SK-N-SH treated with all-trans-retinoic acid at 6 μM for 48 hours (cell line): ENCODE measurements around the gene SLC17A5.

Experiments
- BACH2 ChIP-seq: fragments of 250-450 bp; sonication (Bioruptor Pico); IDR thresholded peaks from 2 replicates; pipeline ENCODE4 v1.9.0; 2021; ENCODE audit warnings: mild to moderate bottlenecking, borderline replicate concordance
- CREB5 ChIP-seq: fragments of 250-450 bp; sonication (Bioruptor Pico); IDR thresholded peaks from 2 replicates; pipeline ENCODE4 v1.5.1; 2020; ENCODE audit warnings: low read depth, mild to moderate bottlenecking, moderate library complexity
- CSRNP3 ChIP-seq: fragments of 250-450 bp; sonication (Bioruptor Pico); IDR thresholded peaks from 2 replicates; pipeline ENCODE4 v1.5.1; 2021; ENCODE audit warnings: mild to moderate bottlenecking, moderate library complexity
- ESRRG ChIP-seq: fragments of 250-450 bp; sonication (Bioruptor Pico); IDR thresholded peaks from 2 replicates; pipeline ENCODE4 v1.6.1; 2021; ENCODE audit warnings: mild to moderate bottlenecking
- OSR1 ChIP-seq: fragments of 250-450 bp; sonication (Bioruptor Pico); IDR thresholded peaks from 2 replicates; pipeline ENCODE4 v1.8.0; 2022; ENCODE audit warnings: moderate library complexity, mild to moderate bottlenecking, inconsistent platforms
- PATZ1 ChIP-seq: fragments of 250-450 bp; sonication (Bioruptor Pico); IDR thresholded peaks from 2 replicates; pipeline ENCODE4 v1.8.0; 2020; ENCODE audit warnings: mild to moderate bottlenecking, moderate library complexity, borderline replicate concordance
- RARB ChIP-seq: fragments of 250-450 bp; sonication (Bioruptor Pico); IDR thresholded peaks from 2 replicates; pipeline ENCODE4 v1.8.0; 2021; ENCODE audit warnings: mild to moderate bottlenecking, moderate library complexity
- SNAI2 ChIP-seq: fragments of 250-450 bp; sonication (Bioruptor Pico); IDR thresholded peaks from 2 replicates; pipeline ENCODE4 v1.5.0; 2020; ENCODE audit warnings: mild to moderate bottlenecking, moderate library complexity
- TCF4 ChIP-seq: fragments of 250-450 bp; sonication (Bioruptor Pico); IDR thresholded peaks from 2 replicates; pipeline ENCODE4 v1.8.0; 2021; ENCODE audit warnings: mild to moderate bottlenecking, moderate library complexity, borderline replicate concordance
- TSHZ2 ChIP-seq: fragments of 250-450 bp; sonication (Bioruptor Pico); IDR thresholded peaks from 2 replicates; pipeline ENCODE4 v1.5.0; 2020; ENCODE audit warnings: mild to moderate bottlenecking, moderate library complexity
- ZFP30 ChIP-seq: fragments of 450-650 bp; formaldehyde crosslinking; IDR thresholded peaks from 2 replicates; pipeline ENCODE4 v1.5.0; 2022; ENCODE audit warnings: mild to moderate bottlenecking, moderate library complexity
- ZNF70 ChIP-seq: fragments of 450-650 bp; formaldehyde crosslinking; IDR thresholded peaks from 2 replicates; pipeline ENCODE4 v1.5.0; 2020; ENCODE audit warnings: mild to moderate bottlenecking, moderate library complexity

GRCh38 chr6:73547036-73547435, 106.8 kb downstream of the SLC17A5 start:
- TF ChIP-seq BACH2 (CRISPR knock-in tag) (no peak), OSR1 (no peak), SNAI2 (CRISPR knock-in tag) (no peak), PATZ1 (CRISPR knock-in tag) (no peak), CSRNP3 (CRISPR knock-in tag) (no peak), ESRRG (CRISPR knock-in tag) (no peak), TSHZ2 (CRISPR knock-in tag) (no peak), RARB (no peak), TCF4 (CRISPR knock-in tag) (no peak), CREB5 (no peak), ZFP30 (CRISPR knock-in tag) (no peak), ZNF70 (CRISPR knock-in tag) (no peak)
